Small intestine (tissue), 7 donors: ENCODE results near the gene TMPRSS6. TPM values are rescaled to one million over a fixed set of nuclear protein-coding genes. Genes with fewer than 3 reads are reported as not detected.

Source experiments
- DNase-seq, 2 donors: peaks; one replicate each; pipeline versions ENCODE4 v3.0.0 to v3.0.0-alpha.2; 2013
- FAIRE-seq: peaks from 2 replicates; lab custom pipeline; 2012; peaks lifted over from hg19 to GRCh38; lab: Jason Lieb, UNC
- H3K27ac ChIP-seq, 3 donors: one replicate each; pipeline ENCODE4 v1.5.1; 2013; ENCODE audit warnings: low read length in 2 of 3, mild to moderate bottlenecking in 2 of 3, control low read depth in 1 of 3, inconsistent platforms in 1 of 3, low read depth in 1 of 3, moderate library complexity in 1 of 3
- H3K27me3 ChIP-seq, 3 donors: one replicate each; pipeline ENCODE4 v1.6.1; 2013; ENCODE audit warnings: low read length in 3 of 3, inconsistent platforms in 1 of 3; ENCODE audit not compliant: control insufficient read depth in 3 of 3, insufficient read depth in 3 of 3
- H3K36me3 ChIP-seq, 3 donors: one replicate each; pipeline ENCODE4 v1.6.1; 2013; ENCODE audit warnings: low read length in 3 of 3, inconsistent platforms in 1 of 3, low read depth in 1 of 3, mild to moderate bottlenecking in 1 of 3, moderate library complexity in 1 of 3; ENCODE audit not compliant: control insufficient read depth in 3 of 3, insufficient read depth in 2 of 3
- H3K4me1 ChIP-seq, 3 donors: one replicate each; pipeline ENCODE4 v1.6.1; 2013; ENCODE audit warnings: low read length in 2 of 3, inconsistent platforms in 1 of 3, low read depth in 1 of 3, mild to moderate bottlenecking in 1 of 3, moderate library complexity in 1 of 3; ENCODE audit not compliant: control insufficient read depth in 3 of 3, insufficient read depth in 2 of 3
- H3K4me3 ChIP-seq, 3 donors: one replicate each; pipeline ENCODE4 v1.5.1; 2013; ENCODE audit warnings: low read length in 3 of 3, control low read depth in 1 of 3, inconsistent platforms in 1 of 3, low read depth in 1 of 3, mild to moderate bottlenecking in 1 of 3, moderate library complexity in 1 of 3
- H3K9me3 ChIP-seq, 2 donors: one replicate each; pipeline ENCODE4 v1.6.1; 2013; ENCODE audit warnings: low read depth in 1 of 2, low read length in 1 of 2; ENCODE audit not compliant: control insufficient read depth in 2 of 2, insufficient read depth in 1 of 2
- WGBS, 3 donors: extraction: QIAGEN DNeasy Blood & Tissue Kit; methylation state at CpG; one replicate each; pipeline ENCODE4 v1.1.7; 2013; 5-methylcytosine and 5-hydroxymethylcytosine counted together
- polyA plus RNA-seq, 4 donors: library from polyadenylated mRNA; stranded (reverse) in 3 of 4; unstranded in 1 of 4; fragments of 200-250 nt in 3 of 4; fragments of 120-200 nt in 1 of 4; gene quantifications; one replicate each; pipeline versions ENCODE4 v1.2.1 to v1.2.3, GENCODE V29; 2013
- donor health status: healthy with polysubstance abuse.
- donor health status: control.
- donor health status: control.
- donor health status: Bipolar disorder and iron deficiency.
- donor health status: healthy.

TMPRSS6 gene
- polyA plus RNA-seq, 4 donors: 0.40 to 4.2 (median 1.3) TPM

DNA sequence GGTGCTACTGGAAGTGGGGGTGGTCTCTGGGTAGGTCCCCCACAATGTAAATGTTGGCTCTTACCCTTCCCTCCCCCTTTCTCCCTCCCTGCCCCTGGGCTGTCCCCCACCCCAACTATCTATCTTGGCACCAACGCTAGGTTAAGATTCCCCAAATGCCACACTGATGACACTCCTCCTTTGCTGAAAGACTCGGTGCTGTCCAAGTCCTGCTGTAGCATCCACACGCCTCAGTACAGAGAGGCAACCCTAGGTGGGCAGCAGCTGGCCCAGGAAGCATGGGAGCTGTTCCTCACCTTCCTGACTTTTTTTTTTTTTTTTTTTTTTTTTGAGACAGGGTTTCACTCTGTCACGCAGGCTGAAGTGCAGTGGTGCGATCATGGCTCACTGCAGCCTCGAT is 61.4 kb downstream of the TMPRSS6 start:
- FAIRE-seq (no peak), DNase-seq (no peak)
- H3K27me3 ChIP-seq: no peaks in the 10 kb centered on the region
- WGBS, 3 donors: 82 to 91% (median 84%) methylated on average over 6 of the region's 6 CpGs
- no peaks in the 10 kb centered on the region for H3K9me3 ChIP-seq
- H3K4me1 ChIP-seq: peaks cover 0 to 25% (median 2%) of the 10 kb centered on the region in 3 donors
- H3K4me3 ChIP-seq: no peak overlapping the region
- H3K36me3 ChIP-seq: peaks cover 0 to under 1% (median 0%) of the 10 kb centered on the region in 3 donors
- no peak overlapping the region for H3K27ac ChIP-seq

DNA sequence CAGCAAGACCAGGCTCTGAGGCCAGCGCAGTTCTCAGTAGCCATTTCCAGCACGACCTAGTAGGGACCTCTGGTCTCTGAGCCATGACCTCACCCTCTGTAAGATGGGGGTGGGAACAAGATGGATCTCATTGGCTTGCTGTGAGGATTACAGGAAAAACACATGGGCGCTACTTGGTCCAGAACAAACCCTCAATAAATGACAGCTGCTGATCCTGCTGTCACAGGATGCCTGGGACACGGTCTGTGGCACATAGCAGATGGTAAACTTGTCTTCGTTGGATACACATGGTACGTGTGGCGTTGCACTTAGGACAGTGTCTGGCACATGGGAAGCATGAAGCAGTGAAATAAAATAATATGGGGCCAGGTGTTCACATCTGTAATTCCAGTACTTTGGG is 62.5 kb downstream of the TMPRSS6 start:
- Histone ChIP-seq H3K36me3 (no peaks in the 10 kb centered on the region), H3K27me3 (no peaks in the 10 kb centered on the region), H3K4me1 (peaks cover 0 to 36% (median 5%) of the 10 kb centered on the region in 3 donors), H3K27ac (no peak overlapping the region), H3K4me3 (no peak overlapping the region), H3K9me3 (no peaks in the 10 kb centered on the region)
- 83 to 85% (median 85%) methylated on average over 7 of the region's 7 CpGs for WGBS, 3 donors
- FAIRE-seq (no peak), DNase-seq (no peak)

DNA sequence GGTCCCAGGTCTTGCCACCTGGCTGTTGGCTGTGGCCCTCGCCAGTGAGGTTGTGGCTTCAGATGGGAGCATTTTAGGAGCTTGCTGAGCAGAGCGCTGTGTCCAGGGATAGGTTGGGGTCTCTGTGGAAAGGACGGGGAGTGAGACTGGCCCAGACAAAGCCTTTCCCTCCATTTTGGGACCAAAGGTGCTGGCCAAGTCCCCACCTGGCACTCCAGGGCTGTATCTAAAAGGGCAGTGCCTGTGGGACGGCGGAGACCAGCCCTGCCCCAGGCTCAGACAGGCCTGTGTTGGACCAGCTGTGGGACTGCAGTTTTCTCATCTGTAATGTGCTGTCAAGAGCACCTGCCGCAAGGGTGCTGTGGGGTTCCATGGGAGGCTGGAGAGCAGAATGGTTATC is 62.9 kb downstream of the TMPRSS6 start:
- FAIRE-seq (no peak), DNase-seq (no peak)
- H3K4me1 ChIP-seq: peaks cover 0 to 40% (median 5%) of the 10 kb centered on the region in 3 donors
- WGBS, 3 donors: 89 to 90% (median 89%) methylated on average over 6 of the region's 6 CpGs
- H3K36me3 ChIP-seq: no peaks in the 10 kb centered on the region
- no peak overlapping the region for H3K4me3 ChIP-seq
- H3K9me3 ChIP-seq: no peaks in the 10 kb centered on the region
- H3K27me3 ChIP-seq: no peaks in the 10 kb centered on the region
- H3K27ac ChIP-seq: no peak overlapping the region

DNA sequence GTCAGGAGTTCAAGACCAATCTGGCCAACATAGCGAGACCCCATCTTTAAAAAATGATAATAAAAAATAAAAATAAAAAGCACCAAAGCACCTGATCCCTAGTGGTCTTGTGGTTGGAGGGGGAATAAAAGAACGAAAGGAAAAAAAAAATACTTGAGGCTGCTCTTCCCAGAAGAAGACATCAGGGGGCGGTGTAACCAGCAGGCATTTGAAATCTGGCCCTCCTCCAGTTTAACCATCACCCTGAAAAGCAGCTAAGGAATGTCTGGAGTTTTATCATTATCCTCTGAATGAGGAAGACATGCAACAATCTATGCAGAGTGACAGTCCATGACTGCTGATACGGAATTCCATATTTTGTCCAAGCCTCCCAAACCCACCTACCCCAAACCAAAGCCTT is 63.6 kb downstream of the TMPRSS6 start:
- WGBS, 3 donors: 33 to 39% (median 36%) methylated on average over 4 of the region's 4 CpGs
- no peaks in the 10 kb centered on the region for H3K9me3 ChIP-seq
- H3K4me3 ChIP-seq: no peak overlapping the region
- H3K36me3 ChIP-seq: no peaks in the 10 kb centered on the region
- H3K27me3 ChIP-seq: no peaks in the 10 kb centered on the region
- H3K4me1 ChIP-seq: peaks cover 0 to 43% (median 5%) of the 10 kb centered on the region in 3 donors
- no peak for DNase-seq
- no peak overlapping the region for H3K27ac ChIP-seq
- no peak for FAIRE-seq

DNA sequence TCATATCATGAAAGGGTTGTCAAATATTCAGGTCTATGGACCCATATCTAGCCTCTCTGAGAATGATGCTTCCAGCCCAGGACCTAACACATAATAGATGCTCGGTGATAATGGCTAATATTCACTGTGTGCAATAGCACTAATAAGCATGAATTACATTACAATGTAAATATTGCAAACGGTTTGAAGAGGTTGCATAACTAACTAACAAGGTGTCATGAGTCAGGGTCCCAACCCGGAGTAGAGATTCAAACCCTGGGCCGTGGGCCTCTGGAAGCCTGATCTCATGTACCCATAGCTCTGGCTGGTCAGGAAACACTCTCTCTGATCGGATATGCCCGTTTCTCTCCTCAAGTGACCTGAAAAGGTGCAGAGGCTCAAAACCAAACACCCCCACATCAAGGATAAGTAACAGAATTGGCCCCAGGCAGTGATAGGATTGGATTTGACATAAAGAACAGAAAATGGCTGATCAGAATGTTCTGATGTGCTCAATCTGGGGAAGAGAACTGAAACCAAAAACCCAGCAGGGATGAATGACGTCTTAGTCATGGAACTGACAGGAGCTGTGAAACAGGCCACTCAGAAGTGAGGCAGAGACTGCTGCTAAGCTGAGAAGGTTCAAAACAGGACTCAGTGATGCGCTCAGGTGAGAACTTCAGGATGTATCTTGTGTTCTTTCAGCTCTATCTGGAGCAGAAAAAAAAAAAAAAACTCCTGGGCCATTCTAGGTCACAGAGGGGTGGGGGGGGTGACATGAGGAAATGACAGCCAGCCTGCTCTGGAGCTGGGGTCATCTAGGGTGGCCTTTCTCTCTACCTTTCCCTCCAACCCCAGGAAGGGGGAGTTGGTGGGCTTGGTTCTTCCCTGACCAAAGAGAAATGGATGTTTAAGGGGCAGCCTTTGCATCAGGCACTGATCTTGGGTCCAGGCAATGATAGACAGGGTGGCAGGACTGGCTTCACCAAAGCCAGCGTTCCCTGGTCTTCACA is 64.6 kb downstream of the TMPRSS6 start:
- no peaks in the 10 kb centered on the region for H3K36me3 ChIP-seq
- peaks cover 0 to 49% (median 5%) of the 10 kb centered on the region in 3 donors for H3K4me1 ChIP-seq
- no peak overlapping the region for H3K4me3 ChIP-seq
- FAIRE-seq (no peak), DNase-seq (no peak)
- 37 to 62% (median 52%) methylated on average over 9 of the region's 9 CpGs for WGBS, 3 donors
- no peaks in the 10 kb centered on the region for H3K27me3 ChIP-seq
- no peaks in the 10 kb centered on the region for H3K9me3 ChIP-seq
- H3K27ac ChIP-seq: peak overlapping the region in 2 of 3 donors; percentile 87 to 93

DNA sequence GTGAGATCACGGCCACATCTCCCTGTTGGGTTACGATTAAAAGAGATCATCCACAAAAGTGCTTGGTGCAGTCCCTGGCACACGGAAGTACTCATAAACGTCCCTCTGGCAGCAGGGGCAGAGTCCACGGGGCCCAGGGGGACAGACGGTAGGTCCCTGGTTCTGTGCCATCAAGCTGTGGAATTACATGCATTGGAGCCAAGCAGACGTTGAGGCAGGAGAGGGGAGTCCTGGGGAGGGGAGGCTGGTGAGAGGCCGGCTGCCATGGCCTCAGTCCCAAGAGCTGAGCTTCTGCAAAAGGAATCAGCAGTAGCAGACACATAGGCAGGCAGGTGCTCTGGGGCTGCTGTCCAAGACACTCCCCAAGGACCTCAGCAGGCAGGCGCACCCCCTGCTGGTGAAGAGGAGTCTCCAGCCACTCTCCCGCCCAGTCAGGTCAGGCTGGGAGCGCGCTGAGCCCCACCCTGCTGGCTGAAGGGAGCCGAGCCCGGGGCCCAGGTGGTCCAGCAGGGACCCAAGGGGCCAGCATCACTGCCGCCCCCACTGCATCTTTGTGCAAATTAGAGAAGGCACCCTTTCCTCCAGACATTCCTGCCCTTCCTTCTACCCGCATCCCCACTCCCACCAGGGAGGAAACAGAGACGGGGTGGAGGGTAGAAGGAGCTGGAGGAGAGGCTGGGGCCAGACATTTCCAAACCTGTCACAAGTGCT is 65.5 kb downstream of the TMPRSS6 start:
- 10 to 35% (median 18%) methylated on average over 17 of the region's 17 CpGs for WGBS, 3 donors
- H3K4me1 ChIP-seq: peaks cover 0 to 49% (median 5%) of the 10 kb centered on the region in 3 donors
- no peaks in the 10 kb centered on the region for H3K9me3 ChIP-seq
- peak overlapping the region; percentile 87 to 93 (median 87) for H3K27ac ChIP-seq
- H3K27me3 ChIP-seq: no peaks in the 10 kb centered on the region
- no peaks in the 10 kb centered on the region for H3K36me3 ChIP-seq
- no peak overlapping the region for H3K4me3 ChIP-seq
- FAIRE-seq: no peak
- DNase-seq: peak; percentile 94 to 95

DNA sequence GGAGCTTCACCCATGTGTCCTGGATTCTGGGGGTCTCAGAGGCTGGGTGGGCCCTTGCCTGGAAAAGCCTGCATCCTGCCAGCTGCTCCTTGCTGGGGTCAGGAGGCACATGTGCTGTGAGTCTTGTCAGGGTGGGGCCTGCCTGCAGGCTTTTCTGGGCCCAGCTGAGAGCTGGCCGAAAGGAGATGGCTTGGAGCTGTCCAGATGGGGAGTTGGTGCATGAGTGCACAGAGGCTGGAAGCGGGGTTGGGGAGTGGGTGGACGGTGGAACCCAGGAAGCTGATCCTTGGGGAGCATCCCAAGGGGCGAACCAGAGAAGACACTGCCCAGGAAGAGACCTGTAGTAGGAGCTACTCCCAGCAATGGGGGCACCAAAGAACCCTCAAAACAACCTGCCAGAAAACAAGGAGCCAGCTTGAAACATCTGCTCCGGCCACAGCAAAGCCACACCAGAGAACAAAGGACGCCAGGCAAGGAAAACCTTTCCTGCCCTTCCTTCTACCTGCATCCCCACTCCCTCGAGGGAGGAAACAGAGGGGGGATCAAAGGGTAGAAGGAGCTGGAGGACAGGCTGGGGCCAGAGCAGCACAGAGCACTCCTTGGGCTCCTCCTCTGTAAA is 66.2 kb downstream of the TMPRSS6 start:
- 39 to 65% (median 40%) methylated on average over 7 of the region's 7 CpGs for WGBS, 3 donors
- DNase-seq: no peak

DNA sequence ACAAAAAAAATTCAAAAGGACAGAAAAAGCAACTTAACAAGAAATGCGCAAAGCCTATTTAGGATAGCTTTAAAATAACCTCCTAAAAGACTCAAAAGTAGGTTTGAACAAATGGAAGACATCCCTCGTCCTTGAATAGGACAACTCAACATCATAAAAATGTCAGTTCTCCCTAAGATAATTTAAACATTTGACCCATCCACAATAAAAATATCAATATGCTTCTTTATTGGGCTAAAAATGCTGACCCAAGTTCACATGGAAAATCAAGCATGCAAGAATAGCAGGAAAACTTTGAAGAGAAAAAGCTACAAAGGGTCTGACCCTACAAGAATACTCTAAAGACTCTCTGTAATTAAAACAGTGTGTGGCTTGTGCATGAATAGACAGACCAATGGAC is 70.0 kb downstream of the TMPRSS6 start:
- no peaks in the 10 kb centered on the region for H3K36me3 ChIP-seq
- H3K4me3 ChIP-seq: no peak overlapping the region
- H3K9me3 ChIP-seq: no peaks in the 10 kb centered on the region
- H3K4me1 ChIP-seq: peaks cover 0 to 54% (median 5%) of the 10 kb centered on the region in 3 donors
- WGBS, 3 donors: 88 to 96% (median 95%) methylated on average over 2 of the region's 2 CpGs
- no peak overlapping the region for H3K27ac ChIP-seq
- DNase-seq (no peak), FAIRE-seq (no peak)
- peaks cover 0 to 5% (median 0%) of the 10 kb centered on the region in 3 donors for H3K27me3 ChIP-seq

More for the DNA sequence above, 66.2 kb downstream of the TMPRSS6 start:
- H3K9me3 ChIP-seq: no peaks in the 10 kb centered on the region
- H3K27me3 ChIP-seq: no peaks in the 10 kb centered on the region
- H3K27ac ChIP-seq: peak overlapping the region; percentile 87 to 93 (median 87)
- no peak overlapping the region for H3K4me3 ChIP-seq
- H3K4me1 ChIP-seq: peaks cover 0 to 49% (median 5%) of the 10 kb centered on the region in 3 donors
- no peaks in the 10 kb centered on the region for H3K36me3 ChIP-seq
- FAIRE-seq: no peak
